ENCODE data around the gene SEMA3D. TPM values are rescaled to one million over a fixed set of nuclear protein-coding genes. Genes with fewer than 3 reads are reported as not detected.

SEMA3D gene
- total RNA-seq, 2 experiments from 2014 or later, result not detected

DNA sequence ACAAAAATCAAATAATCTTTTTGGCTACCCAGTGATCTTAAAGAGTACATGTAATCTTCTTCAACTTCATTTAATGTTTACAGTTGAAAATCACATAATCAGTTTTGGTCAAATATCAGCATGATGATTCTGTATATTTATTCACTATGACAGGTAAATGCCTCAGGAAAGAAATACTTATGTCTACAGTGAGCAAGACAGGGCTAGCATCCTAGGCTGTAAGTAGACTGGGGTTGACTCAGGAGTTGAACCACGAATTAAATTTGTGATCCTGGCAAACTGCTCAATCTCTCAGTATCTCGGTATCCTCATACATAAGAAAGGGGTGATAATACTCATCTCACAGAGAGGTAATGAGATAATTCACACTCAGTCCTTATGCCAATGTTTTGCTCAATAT is 71.8 kb downstream of the SEMA3D start:
- H3K27me3 Mint-ChIP-seq, result no peaks in the 10 kb centered on the region
- H3K9me3 Mint-ChIP-seq (ENCODE audit: low read depth), result no peaks in the 10 kb centered on the region
- DNase-seq, result no peak
- H3K4me3 Mint-ChIP-seq, result no peak overlapping the region
- no peaks in the 10 kb centered on the region for H3K36me3 Mint-ChIP-seq (ENCODE audit: low read depth)
- ChIA-PET POLR2A (no interaction called here), CTCF (no interaction called here)
- intact Hi-C loops (cut with DNase I, micrococcal nuclease), result no loop called here
- no peak for ATAC-seq
- H3K27ac Mint-ChIP-seq, result no peak overlapping the region
- H3K4me1 Mint-ChIP-seq, result no peaks in the 10 kb centered on the region

DNA sequence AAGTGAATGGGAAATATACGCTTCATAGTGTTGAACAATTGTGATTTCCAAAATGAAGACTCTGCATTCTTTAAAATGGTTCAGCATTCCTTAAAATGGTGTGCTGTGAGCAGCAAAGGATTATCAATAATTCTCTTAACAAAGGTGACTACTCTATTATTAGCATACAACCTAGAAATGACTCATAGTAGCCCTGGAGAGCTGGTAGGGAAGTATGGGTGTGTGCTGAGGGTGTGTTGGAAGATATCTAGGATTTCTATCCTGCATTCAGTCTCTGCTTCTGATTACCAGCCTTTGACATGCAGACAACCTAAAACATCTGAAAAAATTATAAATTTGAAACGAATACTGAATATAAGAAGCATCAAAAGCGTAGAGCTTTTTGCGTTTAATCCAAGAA is 72.5 kb downstream of the SEMA3D start:
- no peak overlapping the region for H3K27ac Mint-ChIP-seq
- ATAC-seq (no peak), DNase-seq (no peak)
- no peak overlapping the region for H3K4me3 Mint-ChIP-seq
- ChIA-PET POLR2A (no interaction called here), CTCF (interaction anchor here (0.6 kb wide), 2 partner anchors 97 to 530 kb away, joined by 3 read pairs; no protein-coding TSS in a partner anchor)
- no peaks in the 10 kb centered on the region for H3K36me3 Mint-ChIP-seq (ENCODE audit: low read depth)
- H3K27me3 Mint-ChIP-seq, result no peaks in the 10 kb centered on the region
- no peaks in the 10 kb centered on the region for H3K4me1 Mint-ChIP-seq
- intact Hi-C loops (cut with DNase I, micrococcal nuclease), result no loop called here
- H3K9me3 Mint-ChIP-seq (ENCODE audit: low read depth), result no peaks in the 10 kb centered on the region

DNA sequence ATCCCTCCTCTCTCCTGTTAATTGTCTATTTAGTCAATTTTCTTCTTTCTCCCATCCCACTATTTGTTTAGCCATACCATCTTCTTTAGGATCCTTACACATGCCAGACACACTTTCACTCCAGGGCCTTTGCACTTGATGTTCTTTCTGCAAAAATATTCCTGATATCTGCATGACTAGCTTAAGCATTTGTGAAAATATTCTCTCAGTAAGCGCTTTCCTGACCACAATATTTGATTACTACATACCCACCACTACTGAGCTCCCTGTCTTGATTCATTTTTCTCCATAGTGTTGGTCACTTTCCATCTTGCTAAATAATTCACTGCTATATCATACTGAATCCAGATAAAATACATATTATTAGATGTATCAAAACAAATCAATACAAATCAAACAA is 75.1 kb downstream of the SEMA3D start:
- ChIA-PET POLR2A (no interaction called here), CTCF (no interaction called here)
- no peak overlapping the region for H3K4me3 Mint-ChIP-seq
- H3K4me1 Mint-ChIP-seq, result no peaks in the 10 kb centered on the region
- H3K36me3 Mint-ChIP-seq (ENCODE audit: low read depth), result no peaks in the 10 kb centered on the region
- H3K27me3 Mint-ChIP-seq, result no peaks in the 10 kb centered on the region
- no peaks in the 10 kb centered on the region for H3K9me3 Mint-ChIP-seq (ENCODE audit: low read depth)
- H3K27ac Mint-ChIP-seq, result no peak overlapping the region
- intact Hi-C loops (cut with DNase I, micrococcal nuclease), result no loop called here
- no peak for ATAC-seq
- DNase-seq, result no peak

DNA sequence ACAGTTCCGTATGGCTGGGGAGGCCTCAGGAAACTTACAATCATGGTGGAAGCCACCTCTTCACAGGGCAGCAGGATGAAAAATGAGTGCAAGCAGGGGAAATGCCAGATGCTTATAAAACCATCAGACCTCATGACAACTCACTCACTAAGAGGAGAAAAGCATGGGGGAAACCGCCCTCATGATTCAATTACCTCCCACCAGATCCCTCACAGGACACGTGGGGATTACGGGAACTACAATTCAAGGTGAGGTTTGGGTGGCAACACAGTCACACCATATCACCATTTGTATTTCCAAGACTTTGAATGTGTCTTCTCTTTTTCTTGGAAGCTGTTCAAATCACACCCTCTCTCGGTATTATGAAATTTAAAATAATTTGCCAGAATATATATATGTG is 80.1 kb downstream of the SEMA3D start:
- ATAC-seq (no peak), DNase-seq (no peak)
- H3K9me3 Mint-ChIP-seq (ENCODE audit: low read depth), result no peaks in the 10 kb centered on the region
- intact Hi-C loops (cut with DNase I, micrococcal nuclease), result no loop called here
- no peak overlapping the region for H3K27ac Mint-ChIP-seq
- ChIA-PET CTCF (no interaction called here), POLR2A (interaction anchor here (0.7 kb wide), 1 partner anchor 200 kb away, joined by 3 read pairs; no protein-coding TSS in a partner anchor)
- no peaks in the 10 kb centered on the region for H3K27me3 Mint-ChIP-seq
- no peak overlapping the region for H3K4me3 Mint-ChIP-seq
- no peaks in the 10 kb centered on the region for H3K4me1 Mint-ChIP-seq
- no peaks in the 10 kb centered on the region for H3K36me3 Mint-ChIP-seq (ENCODE audit: low read depth)

DNA sequence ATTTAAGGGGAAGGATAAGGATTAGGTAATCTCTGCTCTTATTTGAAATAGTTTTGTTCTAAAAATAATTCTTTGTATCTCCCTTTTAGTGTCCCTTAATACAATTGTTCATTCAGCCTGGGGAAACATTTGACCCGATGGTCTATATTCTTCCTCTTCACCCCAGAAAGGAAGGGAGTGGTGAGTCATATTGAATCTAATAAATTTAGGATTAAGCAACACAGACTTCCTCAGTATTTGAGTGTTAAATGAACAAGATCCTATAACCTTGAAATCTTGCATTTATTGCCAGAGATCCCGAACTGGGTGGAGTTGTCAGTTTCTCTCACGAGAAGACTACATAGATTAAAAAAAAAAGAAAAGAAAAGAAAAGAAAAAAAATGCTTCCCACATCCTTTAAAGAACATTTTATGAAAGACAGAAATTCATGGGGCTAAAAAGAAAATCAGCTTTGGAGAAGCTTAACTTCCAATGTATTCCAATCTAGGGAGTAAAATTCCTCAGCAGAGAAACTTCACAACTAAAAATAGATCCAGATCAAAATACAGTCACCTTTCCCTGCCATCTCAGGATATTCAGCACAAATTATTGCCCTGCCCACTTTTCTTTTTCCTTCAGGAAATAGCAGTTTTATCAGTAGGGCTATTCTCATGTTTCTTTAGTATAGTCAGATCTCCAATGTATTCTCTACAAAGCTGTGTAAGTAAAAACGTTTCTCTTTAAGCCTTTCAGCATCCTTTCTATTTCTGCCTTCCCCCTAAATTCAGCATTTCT is 82.2 kb downstream of the SEMA3D start:
- H3K9me3 Mint-ChIP-seq (ENCODE audit: low read depth), result no peaks in the 10 kb centered on the region
- ATAC-seq (no peak), DNase-seq (no peak)
- CTCF ChIA-PET, result interaction anchor here (0.6 kb wide), 1 partner anchor 330 kb away, joined by 3 read pairs; no protein-coding TSS in a partner anchor
- H3K36me3 Mint-ChIP-seq (ENCODE audit: low read depth), result no peaks in the 10 kb centered on the region
- no peaks in the 10 kb centered on the region for H3K4me1 Mint-ChIP-seq
- intact Hi-C loops (cut with DNase I, micrococcal nuclease), result no loop called here
- POLR2A ChIA-PET, result no interaction called here
- H3K27ac Mint-ChIP-seq, result no peak overlapping the region
- H3K27me3 Mint-ChIP-seq, result no peaks in the 10 kb centered on the region
- no peak overlapping the region for H3K4me3 Mint-ChIP-seq

DNA sequence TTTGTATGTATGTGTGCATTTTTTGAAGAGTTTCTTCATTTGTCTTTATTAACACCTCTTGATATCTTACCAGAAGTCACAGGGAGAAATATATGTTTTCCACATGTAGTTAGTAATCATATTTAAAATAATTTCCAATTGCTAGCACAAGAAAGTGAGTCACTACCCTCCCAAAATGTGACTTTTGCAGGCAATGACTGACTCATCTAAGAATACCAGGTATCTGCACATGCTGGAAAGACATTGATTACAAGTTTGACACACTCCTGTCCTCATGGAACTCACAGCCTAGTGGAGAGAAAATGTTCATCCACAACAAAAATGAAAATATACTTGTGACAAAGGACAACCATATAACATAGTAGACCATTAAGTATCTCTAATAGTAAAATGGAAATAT is 82.9 kb downstream of the SEMA3D start:
- intact Hi-C loops (cut with DNase I, micrococcal nuclease), result no loop called here
- POLR2A ChIA-PET, result no interaction called here
- no peaks in the 10 kb centered on the region for H3K27me3 Mint-ChIP-seq

GRCh38 chr7:85103357-85103756 is 83.5 kb downstream of the SEMA3D start:
- intact Hi-C loops (cut with DNase I, micrococcal nuclease), result no loop called here

More for the DNA sequence above, 82.9 kb downstream of the SEMA3D start:
- H3K9me3 Mint-ChIP-seq (ENCODE audit: low read depth), result no peaks in the 10 kb centered on the region
- CTCF ChIA-PET, result no interaction called here
- H3K27ac Mint-ChIP-seq, result no peak overlapping the region
- H3K36me3 Mint-ChIP-seq (ENCODE audit: low read depth), result no peaks in the 10 kb centered on the region
- DNase-seq, result no peak
- ATAC-seq, result no peak
- no peaks in the 10 kb centered on the region for H3K4me1 Mint-ChIP-seq
- no peak overlapping the region for H3K4me3 Mint-ChIP-seq

DNA sequence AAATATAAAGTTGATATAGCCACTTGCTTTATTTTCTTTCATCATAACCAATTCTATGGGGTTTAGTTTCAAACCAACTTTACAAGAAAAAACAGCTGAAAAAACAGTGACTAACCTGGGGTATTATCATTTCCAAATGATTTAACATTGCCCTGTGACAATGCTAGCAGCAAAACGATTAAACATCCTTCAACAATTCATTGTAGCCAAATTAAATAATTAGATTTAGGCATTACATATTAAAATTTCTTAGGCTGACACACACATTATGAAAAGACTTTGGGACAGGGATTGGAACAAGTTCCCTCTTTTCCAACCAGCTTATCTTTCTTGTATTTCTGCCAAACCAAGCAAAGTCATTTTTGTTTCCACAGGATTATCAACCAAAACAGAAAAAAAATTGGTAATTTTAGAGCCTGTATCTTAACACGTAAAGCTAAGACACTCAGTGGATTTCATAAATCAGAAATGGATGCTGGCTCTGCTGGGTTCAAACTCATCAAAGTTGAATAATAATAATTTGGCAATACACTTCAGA is 84.0 kb downstream of the SEMA3D start:
- no peaks in the 10 kb centered on the region for H3K27me3 Mint-ChIP-seq

More at GRCh38 chr7:85103357-85103756, 83.5 kb downstream of the SEMA3D start:
- Mint-ChIP-seq H3K9me3 (ENCODE audit: low read depth) (no peaks in the 10 kb centered on the region), H3K36me3 (ENCODE audit: low read depth) (no peaks in the 10 kb centered on the region), H3K27ac (no peak overlapping the region), H3K27me3 (no peaks in the 10 kb centered on the region), H3K4me1 (no peaks in the 10 kb centered on the region), H3K4me3 (no peak overlapping the region)
- CTCF ChIA-PET, result no interaction called here
- POLR2A ChIA-PET, result no interaction called here
- DNase-seq, result no peak
- ATAC-seq, result no peak

GRCh38 chr7:85101347-85101746 is 85.5 kb downstream of the SEMA3D start:
- POLR2A ChIA-PET, result no interaction called here
- no peaks in the 10 kb centered on the region for H3K36me3 Mint-ChIP-seq (ENCODE audit: low read depth)
- no peak for ATAC-seq
- CTCF ChIA-PET, result no interaction called here
- no peak for DNase-seq
- H3K9me3 Mint-ChIP-seq (ENCODE audit: low read depth), result no peaks in the 10 kb centered on the region
- H3K27ac Mint-ChIP-seq, result no peak overlapping the region
- H3K4me1 Mint-ChIP-seq, result no peaks in the 10 kb centered on the region
- H3K27me3 Mint-ChIP-seq, result no peaks in the 10 kb centered on the region
- intact Hi-C loops (cut with DNase I, micrococcal nuclease), result no loop called here
- H3K4me3 Mint-ChIP-seq, result no peak overlapping the region

More for the DNA sequence above, 84.0 kb downstream of the SEMA3D start:
- no peak for ATAC-seq
- Mint-ChIP-seq H3K27ac (no peak overlapping the region), H3K4me1 (no peaks in the 10 kb centered on the region), H3K9me3 (ENCODE audit: low read depth) (no peaks in the 10 kb centered on the region), H3K4me3 (no peak overlapping the region), H3K36me3 (ENCODE audit: low read depth) (no peaks in the 10 kb centered on the region)
- ChIA-PET CTCF (no interaction called here), POLR2A (no interaction called here)
- intact Hi-C loops (cut with DNase I, micrococcal nuclease), result no loop called here
- no peak for DNase-seq

GRCh38 chr7:85097844-85098243 is 89.0 kb downstream of the SEMA3D start:
- ChIA-PET POLR2A (no interaction called here), CTCF (no interaction called here)
- Mint-ChIP-seq H3K27me3 (no peaks in the 10 kb centered on the region), H3K36me3 (ENCODE audit: low read depth) (no peaks in the 10 kb centered on the region), H3K27ac (no peak overlapping the region), H3K9me3 (ENCODE audit: low read depth) (no peaks in the 10 kb centered on the region), H3K4me3 (no peak overlapping the region), H3K4me1 (no peaks in the 10 kb centered on the region)
- intact Hi-C loops (cut with DNase I, micrococcal nuclease), result no loop called here
- DNase-seq (no peak), ATAC-seq (no peak)

GRCh38 chr7:85095806-85096205 is 91.0 kb downstream of the SEMA3D start:
- Mint-ChIP-seq H3K27me3 (no peaks in the 10 kb centered on the region), H3K36me3 (ENCODE audit: low read depth) (no peaks in the 10 kb centered on the region), H3K4me1 (no peaks in the 10 kb centered on the region), H3K9me3 (ENCODE audit: low read depth) (no peaks in the 10 kb centered on the region), H3K4me3 (no peak overlapping the region), H3K27ac (no peak overlapping the region)
- DNase-seq, result no peak
- ATAC-seq, result no peak
- CTCF ChIA-PET, result interaction anchor here (0.6 kb wide), 1 partner anchor 1756 kb away, joined by 4 read pairs; no protein-coding TSS in a partner anchor
- POLR2A ChIA-PET, result no interaction called here
- intact Hi-C loops (cut with DNase I, micrococcal nuclease), result no loop called here

DNA sequence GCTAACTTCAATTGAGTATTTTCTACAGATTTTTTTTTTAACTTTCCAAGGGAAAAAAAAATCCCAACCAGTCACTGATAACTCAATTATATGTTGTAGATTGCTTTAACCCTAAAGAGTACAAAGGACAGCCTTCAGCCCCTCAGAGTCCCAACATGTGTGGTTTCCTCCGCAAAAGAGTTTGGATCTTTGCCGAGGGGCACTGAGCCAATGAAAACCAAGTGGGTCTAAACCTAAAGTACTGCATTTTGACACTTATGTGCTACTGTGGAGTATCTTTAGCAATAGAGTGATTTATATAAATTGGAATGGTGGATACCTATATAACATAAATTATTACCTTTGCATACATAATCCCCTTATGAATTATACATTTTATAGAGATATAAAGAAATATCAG is 91.5 kb downstream of the SEMA3D start:
- no peak overlapping the region for H3K4me3 Mint-ChIP-seq
- H3K27me3 Mint-ChIP-seq, result no peaks in the 10 kb centered on the region
- no peaks in the 10 kb centered on the region for H3K4me1 Mint-ChIP-seq
- DNase-seq, result no peak
- no peaks in the 10 kb centered on the region for H3K36me3 Mint-ChIP-seq (ENCODE audit: low read depth)
- ChIA-PET CTCF (interaction anchor here (0.6 kb wide), 1 partner anchor 1756 kb away, joined by 4 read pairs; no protein-coding TSS in a partner anchor), POLR2A (no interaction called here)
- no peak overlapping the region for H3K27ac Mint-ChIP-seq
- ATAC-seq, result no peak
- intact Hi-C loops (cut with DNase I, micrococcal nuclease), result no loop called here
- H3K9me3 Mint-ChIP-seq (ENCODE audit: low read depth), result no peaks in the 10 kb centered on the region
